T-helper 1 cell treated with Interleukin-12 subunit alpha and Interleukin-12 subunit beta and Interleukin-4 antibody, amounts not matched to agents 30 μg/mL and 1 μg/mL, for 36 hours (primary cell): Measurements from ENCODE around the gene PANX1.
"Not testable (repeated sequence)": the region's sequence is repeated elsewhere in the genome, so short reads cannot be mapped to it uniquely, and the experiment has no call there.

Experiments used
- H3K27ac Mint-ChIP-seq: one replicate; pipeline ENCODE4 v1.8.0; 2021; ENCODE audit warnings: mild to moderate bottlenecking, mixed read lengths
- H3K27me3 Mint-ChIP-seq: one replicate; pipeline ENCODE4 v1.8.0; 2021; ENCODE audit warnings: low read depth, mixed read lengths
- H3K36me3 Mint-ChIP-seq: one replicate; pipeline ENCODE4 v1.8.0; 2021; ENCODE audit warnings: low read depth, mixed read lengths
- H3K4me1 Mint-ChIP-seq: one replicate; pipeline ENCODE4 v1.8.0; 2021; ENCODE audit warnings: low read depth, mixed read lengths
- H3K4me3 Mint-ChIP-seq: one replicate; pipeline ENCODE4 v1.8.0; 2021; ENCODE audit warnings: mild to moderate bottlenecking, moderate library complexity, mixed read lengths
- H3K9me3 Mint-ChIP-seq: one replicate; pipeline ENCODE4 v1.8.0; 2021; ENCODE audit warnings: mixed read lengths

PANX1 gene

GRCh38 chr11:94117197-94117574, 11.5 kb upstream of the PANX1 start:
- Mint-ChIP-seq H3K27me3 (peaks cover 11% of the 10 kb centered on the region), H3K27ac (no peak overlapping the region), H3K4me3 (no peak overlapping the region), H3K9me3 (no peaks in the 10 kb centered on the region), H3K36me3 (no peaks in the 10 kb centered on the region), H3K4me1 (no peaks in the 10 kb centered on the region)

GRCh38 chr11:94117871-94118270, 10.8 kb upstream of the PANX1 start:
- H3K4me3 Mint-ChIP-seq = no peak overlapping the region
- H3K4me1 Mint-ChIP-seq = no peaks in the 10 kb centered on the region
- no peaks in the 10 kb centered on the region for H3K36me3 Mint-ChIP-seq
- H3K27ac Mint-ChIP-seq = no peak overlapping the region
- no peaks in the 10 kb centered on the region for H3K9me3 Mint-ChIP-seq
- peaks cover 11% of the 10 kb centered on the region for H3K27me3 Mint-ChIP-seq

- H3K9me3 Mint-ChIP-seq, H3K4me1 Mint-ChIP-seq, H3K27me3 Mint-ChIP-seq, H3K36me3 Mint-ChIP-seq, H3K4me3 Mint-ChIP-seq, H3K27ac Mint-ChIP-seq: not testable (repeated sequence)
These were observed 9.0 kb upstream of the PANX1 start for GRCh38 chr11:94119676-94120075.

- not testable (repeated sequence) for H3K4me3 Mint-ChIP-seq, H3K36me3 Mint-ChIP-seq, H3K27ac Mint-ChIP-seq, H3K27me3 Mint-ChIP-seq, H3K9me3 Mint-ChIP-seq, H3K4me1 Mint-ChIP-seq
These were observed 8.1 kb upstream of the PANX1 start for GRCh38 chr11:94120516-94120915.

- Mint-ChIP-seq H3K36me3 (no peaks in the 10 kb centered on the region), H3K4me3 (no peak overlapping the region), H3K27ac (no peak overlapping the region), H3K9me3 (no peaks in the 10 kb centered on the region), H3K4me1 (no peaks in the 10 kb centered on the region), H3K27me3 (no peaks in the 10 kb centered on the region)
These were observed 7.7 kb upstream of the PANX1 start for GRCh38 chr11:94120946-94121345.

- H3K27ac Mint-ChIP-seq = no peak overlapping the region
- no peaks in the 10 kb centered on the region for H3K36me3 Mint-ChIP-seq
- no peaks in the 10 kb centered on the region for H3K9me3 Mint-ChIP-seq
- no peaks in the 10 kb centered on the region for H3K27me3 Mint-ChIP-seq
- H3K4me1 Mint-ChIP-seq = peaks cover 12% of the 10 kb centered on the region
- no peak overlapping the region for H3K4me3 Mint-ChIP-seq
These were observed 3.1 kb upstream of the PANX1 start for GRCh38 chr11:94125407-94126115.

GRCh38 chr11:94127638-94128037, 1.0 kb upstream of the PANX1 start:
- Mint-ChIP-seq H3K27ac (peak overlapping the region; percentile 84), H3K4me3 (peak overlapping the region; percentile 87), H3K27me3 (no peaks in the 10 kb centered on the region)

GRCh38 chr11:94128291-94128745, 323 bp upstream of the PANX1 start:
- H3K36me3 Mint-ChIP-seq = no peaks in the 10 kb centered on the region
- H3K27ac Mint-ChIP-seq = peak overlapping the region; percentile 84
- H3K4me1 Mint-ChIP-seq = peaks cover 14% of the 10 kb centered on the region
- no peaks in the 10 kb centered on the region for H3K9me3 Mint-ChIP-seq
- H3K27me3 Mint-ChIP-seq = no peaks in the 10 kb centered on the region
- H3K4me3 Mint-ChIP-seq = peak overlapping the region; percentile 87

More at GRCh38 chr11:94127638-94128037, 1.0 kb upstream of the PANX1 start:
- Mint-ChIP-seq H3K9me3 (no peaks in the 10 kb centered on the region), H3K36me3 (no peaks in the 10 kb centered on the region), H3K4me1 (peaks cover 12% of the 10 kb centered on the region)

GRCh38 chr11:94129512-94130297, 1.1 kb downstream of the PANX1 start:
- Mint-ChIP-seq H3K27me3 (no peaks in the 10 kb centered on the region), H3K4me1 (peaks cover 24% of the 10 kb centered on the region), H3K4me3 (no peak overlapping the region), H3K36me3 (no peaks in the 10 kb centered on the region), H3K9me3 (no peaks in the 10 kb centered on the region), H3K27ac (no peak overlapping the region)

- Mint-ChIP-seq H3K27ac (no peak overlapping the region), H3K4me1 (peaks cover 31% of the 10 kb centered on the region), H3K9me3 (no peaks in the 10 kb centered on the region), H3K4me3 (no peak overlapping the region), H3K36me3 (no peaks in the 10 kb centered on the region), H3K27me3 (no peaks in the 10 kb centered on the region)
These were observed 1.8 kb downstream of the PANX1 start for GRCh38 chr11:94130298-94131046.

- H3K9me3 Mint-ChIP-seq = no peaks in the 10 kb centered on the region
- H3K27ac Mint-ChIP-seq = no peak overlapping the region
- peaks cover 1% of the 10 kb centered on the region for H3K36me3 Mint-ChIP-seq
- no peak overlapping the region for H3K4me3 Mint-ChIP-seq
- no peaks in the 10 kb centered on the region for H3K27me3 Mint-ChIP-seq
- H3K4me1 Mint-ChIP-seq = peaks cover 37% of the 10 kb centered on the region
These were observed 2.5 kb downstream of the PANX1 start for GRCh38 chr11:94131047-94131717.

- H3K36me3 Mint-ChIP-seq = peaks cover 3% of the 10 kb centered on the region
- H3K27me3 Mint-ChIP-seq = no peaks in the 10 kb centered on the region
- H3K27ac Mint-ChIP-seq = no peak overlapping the region
- H3K9me3 Mint-ChIP-seq = no peaks in the 10 kb centered on the region
- peaks cover 40% of the 10 kb centered on the region for H3K4me1 Mint-ChIP-seq
- no peak overlapping the region for H3K4me3 Mint-ChIP-seq
These were observed 3.1 kb downstream of the PANX1 start for GRCh38 chr11:94131718-94132115.

GRCh38 chr11:94132152-94132558, 3.5 kb downstream of the PANX1 start:
- peaks cover 40% of the 10 kb centered on the region for H3K4me1 Mint-ChIP-seq
- no peaks in the 10 kb centered on the region for H3K27me3 Mint-ChIP-seq
- H3K4me3 Mint-ChIP-seq = no peak overlapping the region
- H3K36me3 Mint-ChIP-seq = peaks cover 4% of the 10 kb centered on the region
- H3K9me3 Mint-ChIP-seq = no peaks in the 10 kb centered on the region
- no peak overlapping the region for H3K27ac Mint-ChIP-seq

- Mint-ChIP-seq H3K9me3 (no peaks in the 10 kb centered on the region), H3K36me3 (peaks cover 4% of the 10 kb centered on the region), H3K27ac (no peak overlapping the region), H3K27me3 (no peaks in the 10 kb centered on the region), H3K4me3 (no peak overlapping the region), H3K4me1 (peaks cover 34% of the 10 kb centered on the region)
These were observed 4.3 kb downstream of the PANX1 start for GRCh38 chr11:94132823-94133408.
